H1 (cell line): ENCODE results near the gene CHD9. TPM values are rescaled to one million over a fixed set of nuclear protein-coding genes. Genes with fewer than 3 reads are reported as not detected.

Source experiments
- CHD1 ChIP-seq: IDR thresholded peaks from 2 replicates; pipeline ENCODE4 v1.6.1; 2012; ENCODE audit warnings: low read depth, low read length, improper control_type of control experiment
- CHD7 ChIP-seq: fragments of 300-600 bp; sonication (generic); IDR thresholded peaks from 2 replicates; pipeline ENCODE4 v1.7.1; 2012; ENCODE audit warnings: low read length, moderate library complexity, mild to moderate bottlenecking, inconsistent platforms; ENCODE audit not compliant: insufficient replicate concordance
- FOSL1 ChIP-seq: IDR thresholded peaks from 2 replicates; pipeline ENCODE4 v1.6.1; 2011; ENCODE audit warnings: mild to moderate bottlenecking, low read depth, low read length, moderate library complexity; ENCODE audit not compliant: insufficient read depth
- HDAC2 ChIP-seq, 2 experiments: fragments of 300-600 bp in 1 of 2; sonication (generic) in 1 of 2; IDR thresholded peaks; 2 replicates each; pipeline ENCODE4 v1.6.1; 2011 to 2012; ENCODE audit warnings: low read depth in 2 of 2, low read length in 2 of 2, mild to moderate bottlenecking in 2 of 2, moderate library complexity in 2 of 2, borderline replicate concordance in 1 of 2, inconsistent platforms in 1 of 2
- SAP30 ChIP-seq: fragments of 300-600 bp; sonication (generic); IDR thresholded peaks from 2 replicates; pipeline ENCODE4 v1.7.1; 2012; ENCODE audit warnings: low read length, moderate library complexity, mild to moderate bottlenecking, inconsistent platforms; ENCODE audit not compliant: insufficient read depth, insufficient replicate concordance
- TAF1 ChIP-seq: IDR thresholded peaks from 2 replicates; pipeline ENCODE4 v1.6.1; 2011; ENCODE audit warnings: mild to moderate bottlenecking, low read depth, low read length
- TEAD4 ChIP-seq: IDR thresholded peaks from 2 replicates; pipeline ENCODE4 v1.6.1; 2012; ENCODE audit warnings: low read depth, low read length, inconsistent platforms, mixed read lengths
- USF2 ChIP-seq: IDR thresholded peaks from 2 replicates; pipeline ENCODE4 v1.6.1; 2011; ENCODE audit warnings: low read length, improper control_type of control experiment
- polyA plus RNA-seq, 7 experiments: library from polyadenylated mRNA; depleted of rRNA in 3 of 7; stranded (reverse) in 5 of 7; unstranded in 2 of 7; fragments of >200 nt in 5 of 7; fragments of 200-250 nt in 2 of 7; gene quantifications; 1 replicate in 5 of 7; 2 replicates in 1 of 7; 4 replicates in 1 of 7; pipeline versions ENCODE4 v1.2.1 to v1.2.3, GENCODE V29; 2011 to 2013; ENCODE audit warnings: missing spikeins in 2 of 7, mixed read lengths in 2 of 7
- total RNA-seq: library from RNA; stranded (reverse); fragmentation: NEBNext Ultra II Directional; extraction: Animal tissue kit (Norgen Biotek cat#: 25700); gene quantifications from 2 replicates; pipeline ENCODE4 v1.2.1, GENCODE V29; 2021

CHD9 gene
- total and polyA plus RNA-seq, 2 of the 8 experiments (the other 6 are each of a cell fraction or from before 2014, with no cell fraction given): 9.9 to 32.4 TPM

- TF ChIP-seq CHD7: no peak
- TF ChIP-seq SAP30: no peak
- TF ChIP-seq FOSL1: no peak
- TF ChIP-seq CHD1: no peak
- no peak for TF ChIP-seq TAF1
- no peak for TF ChIP-seq USF2
- TF ChIP-seq TEAD4: no peak
- TF ChIP-seq HDAC2 (IDR thresholded peaks at IDR 0.05; ENCODE audit: borderline replicate concordance in 1 of 2, low read depth in 2 of 2, low read length in 2 of 2): no peak
Measured at GRCh38 chr16:53258809-53259208, 204.0 kb downstream of the CHD9 start (continued).
